ENCODE measurements around the gene PTPRD. TPM values are rescaled to one million over a fixed set of nuclear protein-coding genes. Genes with fewer than 3 reads are reported as not detected.

PTPRD gene
- total and polyA plus RNA-seq, 9 of the 15 experiments (the other 6 are each of a cell fraction or from before 2014, with no cell fraction given): 0.11 TPM; not detected in 8

DNA sequence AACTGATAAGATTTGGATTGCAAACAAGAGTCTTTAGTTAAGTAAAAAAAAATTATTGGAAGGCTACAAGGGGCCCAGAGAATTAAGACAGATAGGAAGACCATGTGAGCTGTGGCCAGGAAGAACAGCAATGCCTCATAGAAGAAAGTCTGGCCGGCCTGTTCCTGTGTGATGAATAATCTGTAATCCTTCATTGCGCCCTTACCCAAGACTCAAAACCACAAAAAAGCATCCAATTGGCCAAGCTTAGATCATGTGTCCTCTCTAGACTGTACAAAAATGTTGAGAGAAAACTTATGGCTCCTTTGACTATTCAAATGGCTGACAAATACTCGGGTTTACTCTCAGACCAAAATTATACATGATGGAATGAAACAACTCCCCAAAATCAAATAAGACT lies 1383.5 kb downstream of the PTPRD start (continued):
- TF ChIP-seq RNF2 (IDR thresholded peaks at IDR 0.05): no peak

DNA sequence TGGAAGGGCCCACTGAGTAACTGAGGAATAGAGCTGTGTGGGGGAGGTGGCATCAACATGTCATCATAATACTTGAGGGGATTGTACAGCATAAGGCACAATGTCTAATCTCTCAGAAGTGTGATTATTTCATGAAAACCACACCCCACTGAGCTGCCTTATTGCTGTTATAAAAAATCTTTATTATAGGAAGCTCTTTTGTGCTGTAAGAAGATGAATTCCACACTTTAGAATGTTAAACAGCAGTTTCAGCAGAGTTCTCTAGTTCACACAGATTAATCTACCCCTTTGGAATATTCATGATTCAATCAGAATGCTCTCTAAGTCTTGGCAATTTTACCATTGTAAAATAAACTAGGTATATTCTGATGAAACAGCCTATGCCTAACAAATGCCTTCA lies 1389.6 kb downstream of the PTPRD start:
- no peak overlapping the region for H3K4me3 ChIP-seq
- POLR2A ChIA-PET: no interaction called here
- no TSS peak for BruUV-seq (replicated peaks)
- TF ChIP-seq DMBX1 (CRISPR knock-in tag; IDR thresholded peaks at IDR 0.05; ENCODE audit: borderline replicate concordance) (no peak), SIX5 (IDR thresholded peaks at IDR 0.05; ENCODE audit: borderline replicate concordance in 1 of 2, insufficient read depth in 1 of 2, low read depth in 1 of 2, low read length in 2 of 2) (no peak), RBM15 (IDR thresholded peaks at IDR 0.05; ENCODE audit: insufficient read depth, low read length) (no peak), ZNF41 (CRISPR knock-in tag; conservative IDR thresholded peaks at IDR 0.05) (no peak), ZNF134 (CRISPR knock-in tag; conservative IDR thresholded peaks at IDR 0.05) (no peak), HDAC8 (tag; IDR thresholded peaks at IDR 0.05) (no peak)
- TF ChIP-seq, protein P1, sequence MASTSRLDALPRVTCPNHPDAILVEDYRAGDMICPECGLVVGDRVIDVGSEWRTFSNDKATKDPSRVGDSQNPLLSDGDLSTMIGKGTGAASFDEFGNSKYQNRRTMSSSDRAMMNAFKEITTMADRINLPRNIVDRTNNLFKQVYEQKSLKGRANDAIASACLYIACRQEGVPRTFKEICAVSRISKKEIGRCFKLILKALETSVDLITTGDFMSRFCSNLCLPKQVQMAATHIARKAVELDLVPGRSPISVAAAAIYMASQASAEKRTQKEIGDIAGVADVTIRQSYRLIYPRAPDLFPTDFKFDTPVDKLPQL (IDR thresholded peaks at IDR 0.05; ENCODE audit: extremely low read depth, insufficient read length): no peak
- TF ChIP-seq, protein P2, sequence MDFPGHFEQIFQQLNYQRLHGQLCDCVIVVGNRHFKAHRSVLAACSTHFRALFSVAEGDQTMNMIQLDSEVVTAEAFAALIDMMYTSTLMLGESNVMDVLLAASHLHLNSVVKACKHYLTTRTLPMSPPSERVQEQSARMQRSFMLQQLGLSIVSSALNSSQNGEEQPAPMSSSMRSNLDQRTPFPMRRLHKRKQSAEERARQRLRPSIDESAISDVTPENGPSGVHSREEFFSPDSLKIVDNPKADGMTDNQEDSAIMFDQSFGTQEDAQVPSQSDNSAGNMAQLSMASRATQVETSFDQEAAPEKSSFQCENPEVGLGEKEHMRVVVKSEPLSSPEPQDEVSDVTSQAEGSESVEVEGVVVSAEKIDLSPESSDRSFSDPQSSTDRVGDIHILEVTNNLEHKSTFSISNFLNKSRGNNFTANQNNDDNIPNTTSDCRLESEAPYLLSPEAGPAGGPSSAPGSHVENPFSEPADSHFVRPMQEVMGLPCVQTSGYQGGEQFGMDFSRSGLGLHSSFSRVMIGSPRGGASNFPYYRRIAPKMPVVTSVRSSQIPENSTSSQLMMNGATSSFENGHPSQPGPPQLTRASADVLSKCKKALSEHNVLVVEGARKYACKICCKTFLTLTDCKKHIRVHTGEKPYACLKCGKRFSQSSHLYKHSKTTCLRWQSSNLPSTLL (IDR thresholded peaks at IDR 0.05): no peak
- in situ Hi-C loops (cut with MboI) (no loop called here), intact Hi-C loops (cut with micrococcal nuclease) (no loop called here)
- H3K9me1 ChIP-seq (ENCODE audit: control insufficient read depth, insufficient read depth, low read length): no peaks in the 10 kb centered on the region
- CTCF ChIA-PET (ENCODE audit: low intra/inter-chr PET ratio): no interaction called here
- no peaks in the 10 kb centered on the region for H3K36me3 ChIP-seq (ENCODE audit: control insufficient read depth, insufficient read depth, low read length)
- H3K79me2 ChIP-seq (ENCODE audit: control insufficient read depth, insufficient read depth, low read length): no peaks in the 10 kb centered on the region
- DNase-seq (ENCODE audit: extremely low read depth in 1 of 4, low spot score in 3 of 4) (no peak), FAIRE-seq (no peak), ATAC-seq (no peak)
- H3K27ac ChIP-seq (ENCODE audit: extremely low read depth, low read depth, low read length): no peak overlapping the region
- no peaks in the 10 kb centered on the region for H4K20me1 ChIP-seq (replicated peaks; ENCODE audit: control insufficient read depth, insufficient read depth, low read length)
- no peaks in the 10 kb centered on the region for H3K4me1 ChIP-seq (replicated peaks in 1 of 2; ENCODE audit: control insufficient read depth in 2 of 2, insufficient read depth in 2 of 2, low read length in 2 of 2)
- no peaks in the 10 kb centered on the region for H3K27me3 ChIP-seq (ENCODE audit: control insufficient read depth in 2 of 2, insufficient read depth in 2 of 2, low read length in 2 of 2)
- H3K9me3 ChIP-seq (replicated peaks; ENCODE audit: control insufficient read depth, insufficient read depth, low read depth, low read length): no peaks in the 10 kb centered on the region
- no peak overlapping the region for H3K9ac ChIP-seq (ENCODE audit: insufficient read depth in 1 of 2, low read depth in 2 of 2, low read length in 2 of 2)
- H2AFZ ChIP-seq (ENCODE audit: low read depth, low read length): no peak overlapping the region
- H3K4me2 ChIP-seq (ENCODE audit: insufficient read depth, low read length): no peak overlapping the region
